Liver (tissue), 9 donors: ENCODE measurements around the gene TIMP1. TPM values are rescaled to one million over a fixed set of nuclear protein-coding genes. Genes with fewer than 3 reads are reported as not detected.

Experiments
- DNase-seq: peaks from one replicate; pipeline ENCODE4 v3.0.0-alpha.2; 2017; ENCODE audit warnings: low spot score
- H3K27ac ChIP-seq, 2 donors: one replicate each; pipeline ENCODE4 v1.7.0; 2013; ENCODE audit warnings: inconsistent platforms in 2 of 2, low read length in 2 of 2, control low read depth in 1 of 2, low read depth in 1 of 2, mild to moderate bottlenecking in 1 of 2
- H3K27me3 ChIP-seq, 4 donors: one replicate each; pipeline versions ENCODE4 v1.6.1 to v1.7.0; 2013; ENCODE audit warnings: low read length in 3 of 4, inconsistent platforms in 1 of 4, mild to moderate bottlenecking in 1 of 4, moderate library complexity in 1 of 4; ENCODE audit not compliant: control insufficient read depth in 4 of 4, insufficient read depth in 4 of 4
- H3K36me3 ChIP-seq, 4 donors: one replicate each; pipeline versions ENCODE4 v1.6.1 to v1.7.0; 2013; ENCODE audit warnings: low read length in 3 of 4, mild to moderate bottlenecking in 3 of 4, low read depth in 1 of 4, moderate library complexity in 1 of 4; ENCODE audit not compliant: control insufficient read depth in 4 of 4, insufficient read depth in 3 of 4
- H3K4me1 ChIP-seq, 4 donors: one replicate each; pipeline versions ENCODE4 v1.6.1 to v1.7.0; 2013; ENCODE audit warnings: low read length in 3 of 4, mild to moderate bottlenecking in 3 of 4, moderate library complexity in 1 of 4; ENCODE audit not compliant: control insufficient read depth in 4 of 4, insufficient read depth in 4 of 4
- H3K4me3 ChIP-seq, 3 donors: one replicate each; pipeline versions ENCODE4 v1.6.1 to v1.7.0; 2013; ENCODE audit warnings: low read length in 3 of 3, control low read depth in 1 of 3, low read depth in 1 of 3, mild to moderate bottlenecking in 1 of 3
- H3K9ac ChIP-seq, 2 donors: one replicate each; pipeline ENCODE4 v1.7.0; 2013; ENCODE audit warnings: low read length in 2 of 2, mild to moderate bottlenecking in 2 of 2, moderate library complexity in 2 of 2, control low read depth in 1 of 2, low read depth in 1 of 2
- H3K9me3 ChIP-seq, 4 donors: one replicate each; pipeline versions ENCODE4 v1.6.1 to v1.7.0; 2013; ENCODE audit warnings: low read length in 3 of 4; ENCODE audit not compliant: control insufficient read depth in 4 of 4
- ATF3 ChIP-seq: IDR thresholded peaks from 2 replicates; pipeline ENCODE4 v1.6.1; 2016; ENCODE audit warnings: antibody characterized with exemption
- CTCF ChIP-seq: fragments of 150-350 bp; IDR thresholded peaks from 2 replicates; pipeline ENCODE4 v1.5.1; 2017; ENCODE audit warnings: improper control_type of control experiment, low read depth, low read length; ENCODE audit not compliant: missing input control
- EGR1 ChIP-seq, 2 donors: IDR thresholded peaks; 2 replicates each; pipeline ENCODE4 v1.6.1; 2016 to 2018; ENCODE audit warnings: antibody characterized with exemption in 2 of 2, low read depth in 2 of 2
- FOXA1 ChIP-seq: IDR thresholded peaks from 2 replicates; pipeline ENCODE4 v1.6.1; 2016; ENCODE audit warnings: antibody characterized with exemption
- FOXA2 ChIP-seq: IDR thresholded peaks from 2 replicates; pipeline ENCODE4 v1.6.1; 2016; ENCODE audit warnings: antibody characterized with exemption
- GABPA ChIP-seq, 2 donors: IDR thresholded peaks in 1 of 2; conservative IDR thresholded peaks in 1 of 2; 2 replicates each; pipeline ENCODE4 v1.6.1; 2016; ENCODE audit warnings: antibody characterized with exemption in 2 of 2, mild to moderate bottlenecking in 1 of 2, moderate library complexity in 1 of 2
- HNF4G ChIP-seq: IDR thresholded peaks from 2 replicates; pipeline ENCODE4 v1.6.1; 2016; ENCODE audit warnings: antibody characterized with exemption
- JUND ChIP-seq, 2 donors: IDR thresholded peaks; 2 replicates each; pipeline ENCODE4 v1.6.1; 2016; ENCODE audit warnings: antibody characterized with exemption in 2 of 2
- NR2F2 ChIP-seq: IDR thresholded peaks from 2 replicates; pipeline ENCODE4 v1.6.1; 2016; ENCODE audit warnings: antibody characterized with exemption
- RAD21 ChIP-seq, 2 donors: IDR thresholded peaks; 2 replicates each; pipeline ENCODE4 v1.6.1; 2016; ENCODE audit warnings: antibody characterized with exemption in 2 of 2, mild to moderate bottlenecking in 2 of 2
- REST ChIP-seq: IDR thresholded peaks from 2 replicates; pipeline ENCODE4 v1.6.1; 2016; ENCODE audit warnings: antibody characterized with exemption, mild to moderate bottlenecking
- RXRA ChIP-seq, 2 donors: IDR thresholded peaks; 2 replicates each; pipeline ENCODE4 v1.6.1; 2017 to 2018; ENCODE audit warnings: antibody characterized with exemption in 2 of 2, mild to moderate bottlenecking in 1 of 2
- TAF1 ChIP-seq: conservative IDR thresholded peaks from 2 replicates; pipeline ENCODE4 v1.6.1; 2016; ENCODE audit warnings: antibody characterized with exemption, mild to moderate bottlenecking
- YY1 ChIP-seq: IDR thresholded peaks from 2 replicates; pipeline ENCODE4 v1.6.1; 2016; ENCODE audit warnings: antibody characterized with exemption, mild to moderate bottlenecking
- ZBTB33 ChIP-seq: IDR thresholded peaks from 2 replicates; pipeline ENCODE4 v1.6.1; 2016; ENCODE audit warnings: antibody characterized with exemption
- WGBS: extraction: QIAGEN DNeasy Blood & Tissue Kit; methylation state at CpG from one replicate; pipeline ENCODE4 v1.1.7; 2013; 5-methylcytosine and 5-hydroxymethylcytosine counted together
- polyA plus RNA-seq, 2 donors: library from polyadenylated mRNA; stranded (reverse) in 1 of 2; unstranded in 1 of 2; fragments of 200-250 nt in 1 of 2; fragments of >200 nt in 1 of 2; fragmentation: Nextera tagmentation in 1 of 2; extraction: Ambion mirVana in 1 of 2; gene quantifications; one replicate each; pipeline versions ENCODE4 v1.2.1 to v1.2.3, GENCODE V29; 2013 to 2015
- total RNA-seq, 2 donors: library from RNA; depleted of rRNA; stranded (reverse); fragments of >200 nt; gene quantifications; one replicate each; pipeline ENCODE4 v1.2.3, GENCODE V29; 2014
- donor health status: healthy.
- donor health status: healthy.
- donor health status: healthy.
- donor health status: healthy.
- donor health status: healthy.

Gene TIMP1
- total and polyA plus RNA-seq, 4 donors = 18.0 to 1,609 (median 146) TPM

GRCh38 chrX:47613082-47613481 is 30.8 kb downstream of the TIMP1 start (continued):
- TF ChIP-seq REST = no peak
- no peak for TF ChIP-seq FOXA1

- DNase-seq = no peak
- Histone ChIP-seq H3K4me1 (peaks cover 0 to 3% (median 0%) of the 10 kb centered on the region in 4 donors), H3K27ac (no peak overlapping the region)
These were observed 32.4 kb downstream of the TIMP1 start for GRCh38 chrX:47614618-47615017.

More at GRCh38 chrX:47614618-47615017, 32.4 kb downstream of the TIMP1 start:
- Histone ChIP-seq H3K9me3 (no peaks in the 10 kb centered on the region), H3K27me3 (no peaks in the 10 kb centered on the region), H3K36me3 (no peaks in the 10 kb centered on the region), H3K9ac (no peak overlapping the region), H3K4me3 (no peak overlapping the region)
- 75% methylated on average over 5 of the region's 5 CpGs for WGBS
- TF ChIP-seq ATF3 = no peak
- no peak for TF ChIP-seq JUND (IDR thresholded peaks at IDR 0.05)
- no peak for TF ChIP-seq RAD21 (IDR thresholded peaks at IDR 0.05)
- no peak for TF ChIP-seq REST
- no peak for TF ChIP-seq FOXA2
- no peak for TF ChIP-seq NR2F2
- TF ChIP-seq ZBTB33 = no peak
- TF ChIP-seq EGR1 (IDR thresholded peaks at IDR 0.05; ENCODE audit: low read depth in 2 of 2) = no peak
- TF ChIP-seq CTCF = no peak
- no peak for TF ChIP-seq RXRA (IDR thresholded peaks at IDR 0.05)
- no peak for TF ChIP-seq TAF1
- TF ChIP-seq YY1 = no peak
- no peak for TF ChIP-seq FOXA1
- no peak for TF ChIP-seq HNF4G
- no peak for TF ChIP-seq GABPA (IDR thresholded peaks at IDR 0.05 in 1 of 2, conservative IDR thresholded peaks at IDR 0.05 in 1 of 2)
